ENCODE data around the gene RELL1.
A peak's percentile ranks its signal among the peaks of the same experiment; 100 is the strongest.

The RELL1 gene, protein sequence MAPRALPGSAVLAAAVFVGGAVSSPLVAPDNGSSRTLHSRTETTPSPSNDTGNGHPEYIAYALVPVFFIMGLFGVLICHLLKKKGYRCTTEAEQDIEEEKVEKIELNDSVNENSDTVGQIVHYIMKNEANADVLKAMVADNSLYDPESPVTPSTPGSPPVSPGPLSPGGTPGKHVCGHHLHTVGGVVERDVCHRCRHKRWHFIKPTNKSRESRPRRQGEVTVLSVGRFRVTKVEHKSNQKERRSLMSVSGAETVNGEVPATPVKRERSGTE

GRCh38 chr4:37686373-37687193 lies at the start of gene RELL1:
RELL1 (minus strand) TSS chr4:37686376; CDS start chr4:37686287, 89 bp downstream.
- DNase-seq: peak; percentile 100

DNA sequence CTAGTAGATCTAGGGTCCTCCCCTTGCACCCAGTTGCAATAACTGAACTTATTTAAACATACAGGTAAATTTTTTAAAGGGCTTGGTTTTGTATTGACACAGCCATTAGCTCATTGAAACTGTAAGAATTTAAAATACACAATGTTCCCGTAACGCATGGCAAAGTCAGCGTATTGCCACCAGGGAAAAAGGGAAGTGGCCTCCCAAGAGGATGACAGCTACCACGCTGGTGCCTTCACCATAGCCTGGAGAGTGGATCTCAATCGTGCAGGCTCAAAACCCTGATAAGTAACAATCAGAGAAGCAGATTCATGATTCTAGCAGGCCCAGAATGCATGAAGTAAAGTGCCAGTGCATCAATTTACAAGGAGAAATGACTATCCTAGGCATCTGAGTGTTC lies 49.4 kb upstream of the RELL1 start:
- DNase-seq: no peak

DNA sequence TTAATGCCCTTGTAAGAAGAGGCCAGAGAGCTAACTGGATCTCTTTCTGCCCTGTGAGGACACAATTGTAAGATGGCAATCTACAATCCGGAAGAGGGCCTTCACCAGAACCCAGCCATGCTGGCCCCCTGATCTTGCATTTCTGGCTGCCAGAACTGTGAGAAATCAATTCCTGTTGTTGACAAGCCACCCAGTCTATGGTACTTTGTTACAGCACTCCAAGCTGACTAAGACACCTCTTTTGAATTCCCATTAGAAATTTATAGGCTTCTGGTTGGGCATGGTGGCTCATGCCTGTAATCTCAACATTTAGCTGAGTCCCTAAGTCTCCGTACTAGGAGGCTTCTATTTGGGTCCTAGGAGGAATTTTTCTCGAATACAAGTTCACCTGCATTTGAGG lies 48.8 kb upstream of the RELL1 start:
- no peak for DNase-seq

DNA sequence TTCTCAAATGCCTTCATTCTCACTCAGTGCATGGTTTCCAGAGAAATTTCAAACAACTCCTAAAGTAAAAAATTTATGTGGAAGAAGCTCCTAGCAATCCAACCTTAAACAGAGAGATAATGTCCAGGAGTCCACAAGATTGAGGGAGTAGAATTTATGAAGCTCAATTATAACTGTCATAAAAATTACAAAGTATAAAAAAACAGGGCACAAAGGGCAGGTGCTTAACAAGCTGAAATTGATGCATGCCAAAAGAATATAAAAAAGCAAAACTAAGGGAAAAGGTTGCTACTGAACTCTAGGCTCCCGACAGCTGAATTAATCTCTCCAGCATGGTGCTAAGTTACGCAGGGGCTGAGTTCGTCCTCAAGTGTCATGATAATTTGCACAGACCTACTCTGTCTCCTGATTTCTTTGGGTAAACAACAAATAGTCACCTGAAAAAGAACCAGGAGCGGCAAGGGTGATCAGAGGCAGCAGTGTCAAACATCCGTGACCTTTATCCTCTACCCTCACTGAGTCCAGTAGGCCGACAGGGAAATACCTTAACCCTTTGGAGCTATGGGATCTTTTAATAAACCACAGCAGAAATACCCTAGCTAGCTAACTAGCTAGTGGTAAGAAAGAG lies 47.2 kb upstream of the RELL1 start:
- no peak for DNase-seq

- DNase-seq: no peak
Observed at GRCh38 chr4:37732526-37733186, 46.5 kb upstream of the RELL1 start.

DNA sequence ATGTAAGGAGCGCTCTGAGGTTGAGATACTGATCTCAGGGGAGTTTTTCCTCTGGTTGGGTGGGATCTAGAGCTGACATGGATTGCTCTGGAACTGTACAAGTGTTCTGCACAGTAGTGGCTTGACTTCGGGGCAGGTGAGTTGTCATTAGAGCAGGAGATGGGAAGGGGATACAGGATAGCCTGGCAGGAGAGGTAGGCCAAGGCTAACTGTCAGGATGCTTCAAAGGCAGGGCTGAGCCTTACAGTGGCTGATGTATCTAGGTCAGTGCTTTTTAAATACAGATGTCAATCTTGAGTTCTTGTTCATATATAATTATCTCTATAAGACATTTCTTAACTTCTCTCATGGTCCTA lies 43.5 kb upstream of the RELL1 start:
- no peak for DNase-seq

- no peak for DNase-seq
Observed at GRCh38 chr4:37728064-37728463, 41.9 kb upstream of the RELL1 start.

GRCh38 chr4:37727635-37728034 lies 41.5 kb upstream of the RELL1 start:
- no peak for DNase-seq

DNA sequence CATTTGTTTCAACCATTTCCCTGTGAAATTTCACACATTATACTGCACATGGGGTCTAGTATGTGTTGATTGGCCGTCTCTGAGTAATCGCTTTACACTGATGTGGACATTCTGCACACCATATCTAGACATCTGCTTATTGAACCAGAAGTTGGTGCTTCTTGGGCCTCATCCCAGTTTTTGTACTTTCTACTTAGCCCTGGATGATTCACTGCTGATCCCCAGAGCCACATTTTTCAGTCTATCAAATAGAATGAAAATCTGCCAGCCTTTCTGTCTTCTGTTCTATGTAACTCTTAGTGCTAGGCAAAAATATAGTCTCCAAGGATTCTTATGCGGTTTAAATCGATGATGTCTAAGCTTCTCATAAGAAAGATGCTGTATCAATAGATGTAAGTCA lies 40.5 kb upstream of the RELL1 start:
- no peak for DNase-seq

GRCh38 chr4:37725718-37726117 lies 39.5 kb upstream of the RELL1 start:
- DNase-seq: no peak

DNA sequence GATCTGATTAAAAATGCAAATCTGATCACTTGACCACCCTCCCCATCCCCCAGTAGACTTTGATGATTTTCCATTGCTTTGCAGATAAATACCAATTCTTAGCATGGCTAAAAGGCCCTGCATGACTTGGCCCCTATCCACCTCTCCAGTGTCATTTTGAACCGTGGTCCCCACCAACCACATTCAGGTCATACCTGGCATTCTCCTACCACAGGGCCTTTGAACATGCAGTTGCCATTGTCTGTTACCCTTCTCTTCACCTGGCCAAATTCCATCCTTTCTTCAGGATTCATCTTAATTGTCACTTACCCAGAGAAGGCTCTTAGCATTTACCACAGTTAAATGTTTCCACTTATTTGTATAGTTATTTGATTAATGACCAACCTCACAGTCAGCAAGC lies 36.9 kb upstream of the RELL1 start:
- DNase-seq: no peak

- no peak for DNase-seq
Observed at GRCh38 chr4:37721995-37722638, 35.9 kb upstream of the RELL1 start.

- DNase-seq: no peak
Observed at GRCh38 chr4:37719021-37719420, 32.8 kb upstream of the RELL1 start.

DNA sequence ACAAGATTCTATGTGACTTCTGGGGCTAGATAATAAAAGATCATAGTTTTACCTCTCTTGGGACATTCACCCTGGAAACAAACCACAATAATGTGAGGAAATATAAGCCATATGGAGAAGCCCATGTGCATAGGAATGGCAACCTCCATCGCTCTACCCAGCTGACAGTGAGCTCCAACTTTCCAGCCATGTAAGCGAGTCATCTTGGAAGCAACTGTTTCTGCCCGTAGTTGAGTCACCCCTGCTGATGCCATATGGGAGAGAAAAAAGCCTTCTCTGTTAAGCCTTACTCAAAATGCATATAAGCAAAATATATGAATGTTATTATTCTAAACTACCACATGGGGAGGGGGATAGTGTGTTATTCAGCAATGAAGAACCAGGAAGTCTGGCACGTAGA lies 31.4 kb upstream of the RELL1 start:
- DNase-seq: no peak

- no peak for DNase-seq
Observed at GRCh38 chr4:37715889-37716402, 29.8 kb upstream of the RELL1 start.

- no peak for DNase-seq
Observed at GRCh38 chr4:37710491-37710890, 24.3 kb upstream of the RELL1 start.

- DNase-seq: no peak
Observed at GRCh38 chr4:37706032-37706431, 19.9 kb upstream of the RELL1 start.

DNA sequence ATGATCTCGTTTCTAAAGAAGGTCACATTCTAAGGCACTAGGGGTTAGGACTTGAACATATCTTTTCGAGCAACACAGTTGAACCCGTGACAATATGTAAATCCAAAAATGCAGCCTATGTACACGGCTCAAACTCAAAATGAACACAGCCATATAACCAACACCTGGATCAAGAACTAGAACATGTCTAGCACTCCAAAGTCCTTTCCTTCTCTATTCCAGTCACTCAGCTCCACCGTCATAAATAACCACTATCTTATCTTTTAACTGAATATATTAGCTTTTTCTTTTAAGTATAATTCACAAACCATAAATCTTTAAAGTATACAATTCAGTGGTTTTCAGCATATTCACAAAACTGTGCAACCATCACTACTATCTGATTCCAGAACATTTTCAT lies 19.4 kb upstream of the RELL1 start:
- DNase-seq: no peak

DNA sequence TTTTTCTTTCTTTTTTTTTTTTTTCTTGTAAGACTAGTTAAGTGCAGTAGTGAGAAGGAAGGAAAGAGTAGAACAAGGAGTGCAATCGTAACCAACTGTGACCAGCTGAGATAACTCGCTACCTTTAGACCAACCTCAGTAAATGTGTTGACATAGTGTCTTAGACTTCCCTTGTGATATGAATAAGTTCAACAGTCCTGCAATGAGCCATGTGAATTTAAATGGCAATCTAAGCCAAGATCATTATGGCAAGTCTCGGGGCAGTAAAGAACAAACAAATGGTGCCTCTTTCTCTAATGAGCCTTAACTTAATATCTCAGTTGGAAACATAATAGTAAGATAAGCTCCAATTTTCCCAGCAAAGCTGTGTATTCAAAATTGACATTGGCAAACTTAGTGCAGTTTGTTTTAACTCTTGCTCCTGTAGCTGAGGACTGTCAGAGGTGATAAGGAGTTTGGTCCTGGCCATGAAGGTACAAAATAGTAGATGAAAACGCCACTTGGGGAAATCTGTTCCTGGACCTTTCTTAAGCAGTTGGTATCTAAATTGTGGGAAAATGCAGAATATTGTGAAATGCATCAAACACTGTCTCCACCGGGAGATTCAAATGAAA lies 13.8 kb upstream of the RELL1 start:
- DNase-seq: no peak

DNA sequence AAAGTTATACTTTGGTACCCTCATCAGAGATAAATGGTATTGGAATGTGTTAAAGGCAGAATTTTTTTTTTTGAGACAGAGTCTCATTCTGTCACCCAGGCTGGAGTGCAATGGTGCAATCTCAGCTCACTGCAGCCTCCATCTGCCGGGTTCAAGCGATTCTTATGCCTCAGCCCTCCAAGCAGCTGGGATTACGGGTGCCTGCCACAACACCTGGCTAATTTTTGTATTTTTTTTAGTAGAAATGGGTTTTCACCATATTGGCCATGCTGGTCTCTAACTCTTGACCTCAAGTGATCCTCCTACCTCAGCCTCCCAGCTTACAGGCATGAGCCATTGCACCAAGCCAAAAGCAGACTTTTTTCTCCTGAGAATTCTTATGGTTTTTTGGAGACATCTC lies 11.4 kb upstream of the RELL1 start:
- DNase-seq: no peak

DNA sequence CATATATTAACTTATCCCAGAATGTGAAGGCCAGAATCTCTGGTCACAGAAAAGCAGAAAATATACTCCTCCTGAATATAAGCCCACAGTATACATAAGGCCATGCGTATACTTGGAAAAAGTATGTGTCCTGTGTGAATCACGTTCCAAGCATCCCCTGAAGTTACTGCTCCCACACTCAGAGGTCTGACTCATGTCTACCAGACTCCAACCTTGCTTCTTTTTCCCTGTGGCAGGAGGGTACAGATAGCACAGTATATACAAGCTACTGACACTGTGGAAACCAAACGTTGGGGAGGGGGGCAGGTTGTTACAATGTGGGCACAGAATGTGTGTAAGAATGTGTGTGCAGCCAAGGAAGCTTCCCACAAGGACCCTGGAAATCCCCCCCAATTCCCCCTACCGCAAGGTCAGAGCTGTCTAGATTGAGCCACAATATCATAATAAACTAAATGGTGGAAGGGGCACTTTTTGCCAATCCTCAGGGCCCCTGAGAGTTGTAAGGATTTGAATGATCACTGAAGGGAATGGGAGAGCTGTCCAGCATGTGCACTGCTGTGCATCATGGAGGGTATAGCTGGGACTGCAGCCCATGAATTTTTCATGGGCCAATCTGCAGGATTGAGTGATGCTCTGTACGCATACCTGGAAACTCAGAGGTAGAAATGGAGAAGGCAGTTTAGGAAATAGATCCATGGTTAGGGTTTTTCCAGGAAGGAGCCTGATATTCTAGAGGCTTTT lies 7.4 kb upstream of the RELL1 start:
- no peak for DNase-seq

DNA sequence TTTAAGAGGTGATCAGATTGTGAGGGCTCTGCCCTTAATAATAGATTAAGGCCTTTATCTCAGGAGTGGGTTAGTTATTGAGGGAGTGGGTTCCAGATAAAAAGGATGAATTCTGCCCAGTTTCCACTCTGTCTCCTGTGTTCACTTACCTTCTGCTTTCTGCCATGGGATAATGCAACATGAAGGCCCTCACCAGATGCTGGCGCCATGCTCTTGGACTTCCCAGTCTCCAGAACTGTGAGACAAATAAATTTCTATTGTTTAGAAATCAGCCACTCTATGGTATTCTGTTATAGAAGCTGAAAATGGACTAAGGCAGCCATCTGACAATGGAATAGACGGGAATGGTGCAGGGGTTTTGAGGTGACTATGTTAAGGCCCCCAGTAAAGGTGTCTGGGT lies 6.9 kb upstream of the RELL1 start:
- DNase-seq: no peak

Measured in right forelimb (tissue), 1 donor.